ENCODE data around the gene PRKAG1.

- TF ChIP-seq POLR2A (IDR thresholded peaks at IDR 0.05), result no peak
- peak; percentile 75 to 80 (median 78) for TF ChIP-seq CTCF (IDR thresholded peaks at IDR 0.05)
These were observed 23.3 kb downstream of the PRKAG1 start for GRCh38 chr12:48995086-48995879.
